Spleen (tissue), 7 donors: ENCODE measurements around the gene BEND4.
"Not testable (repeated sequence)": the region's sequence is repeated elsewhere in the genome, so short reads cannot be mapped to it uniquely, and the experiment has no call there.

Source experiments
- POLR2A ChIP-seq, 3 donors: fragments of 450-650 bp; IDR thresholded peaks; one replicate each; pipeline ENCODE4 v1.5.1; 2017; ENCODE audit warnings: antibody characterized with exemption in 3 of 3, mild to moderate bottlenecking in 1 of 3
- POLR2AphosphoS5 ChIP-seq, 3 donors: sonication (generic); formaldehyde crosslinking; IDR thresholded peaks; one replicate each; pipeline ENCODE4 v1.5.1; 2017; ENCODE audit warnings: antibody characterized with exemption in 3 of 3
- TF ChIP-seq, protein P1 (sequence below), 11 experiments: fragments of 200-600 bp in 7 of 11; fragments of 450-650 bp in 4 of 11; sonication (generic) in 4 of 11; IDR thresholded peaks in 8 of 11; conservative IDR thresholded peaks in 3 of 11; 1 replicate in 7 of 11; 2 replicates in 4 of 11; pipeline versions ENCODE4 v1.4.0 to v1.8.0; 2016 to 2021; ENCODE audit warnings: antibody characterized with exemption in 11 of 11, inconsistent platforms in 4 of 11, mild to moderate bottlenecking in 1 of 11
- donor health status: DM: no; HTN: no; CAD: no; lungs with moderate emphysema.
- donor health status: DM: no; HTN: no; CAD: no.
- donor health status: DM: no; HTN: no; CAD: no.

DNA sequence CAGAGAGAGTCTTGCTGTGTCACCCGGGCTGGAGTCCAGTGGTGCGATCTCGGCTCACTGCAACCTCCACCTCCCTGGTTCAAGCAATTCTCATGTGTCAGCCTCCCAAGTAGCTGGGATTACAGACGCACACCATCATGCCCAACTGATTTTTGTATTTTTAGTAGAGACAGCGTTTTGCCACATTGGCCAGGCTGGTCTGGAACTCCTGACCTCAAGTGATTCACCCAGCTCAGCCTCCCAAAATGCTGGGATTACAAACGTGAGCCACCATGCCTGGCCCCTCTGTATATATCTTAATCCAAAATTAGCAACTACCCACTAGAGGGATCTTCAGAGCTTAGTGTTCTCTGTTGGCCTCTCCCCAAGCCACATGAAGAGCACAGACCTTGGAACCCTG, 13.7 kb upstream of the BEND4 start:
- TF ChIP-seq, protein P1, sequence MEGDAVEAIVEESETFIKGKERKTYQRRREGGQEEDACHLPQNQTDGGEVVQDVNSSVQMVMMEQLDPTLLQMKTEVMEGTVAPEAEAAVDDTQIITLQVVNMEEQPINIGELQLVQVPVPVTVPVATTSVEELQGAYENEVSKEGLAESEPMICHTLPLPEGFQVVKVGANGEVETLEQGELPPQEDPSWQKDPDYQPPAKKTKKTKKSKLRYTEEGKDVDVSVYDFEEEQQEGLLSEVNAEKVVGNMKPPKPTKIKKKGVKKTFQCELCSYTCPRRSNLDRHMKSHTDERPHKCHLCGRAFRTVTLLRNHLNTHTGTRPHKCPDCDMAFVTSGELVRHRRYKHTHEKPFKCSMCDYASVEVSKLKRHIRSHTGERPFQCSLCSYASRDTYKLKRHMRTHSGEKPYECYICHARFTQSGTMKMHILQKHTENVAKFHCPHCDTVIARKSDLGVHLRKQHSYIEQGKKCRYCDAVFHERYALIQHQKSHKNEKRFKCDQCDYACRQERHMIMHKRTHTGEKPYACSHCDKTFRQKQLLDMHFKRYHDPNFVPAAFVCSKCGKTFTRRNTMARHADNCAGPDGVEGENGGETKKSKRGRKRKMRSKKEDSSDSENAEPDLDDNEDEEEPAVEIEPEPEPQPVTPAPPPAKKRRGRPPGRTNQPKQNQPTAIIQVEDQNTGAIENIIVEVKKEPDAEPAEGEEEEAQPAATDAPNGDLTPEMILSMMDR (IDR thresholded peaks at IDR 0.05 in 8 of 11, conservative IDR thresholded peaks at IDR 0.05 in 3 of 11) = not testable (repeated sequence)
- not testable (repeated sequence) for TF ChIP-seq POLR2AphosphoS5, POLR2A (IDR thresholded peaks at IDR 0.05)
